PC-9 (cell line): ENCODE results near the gene RBM43.

Experiments
- EZH2 ChIP-seq: fragments of 200-600 bp; sonication (generic); IDR thresholded peaks from 2 replicates; pipeline ENCODE4 v1.8.0; 2017; ENCODE audit warnings: antibody characterized with exemption, low read depth
- TF ChIP-seq, protein P1 (sequence below): fragments of 200-600 bp; sonication (generic); conservative IDR thresholded peaks from 2 replicates; pipeline ENCODE4 v1.6.1; 2017; ENCODE audit warnings: mixed run types, antibody characterized with exemption, mild to moderate bottlenecking, moderate library complexity

- TF ChIP-seq, protein P1, sequence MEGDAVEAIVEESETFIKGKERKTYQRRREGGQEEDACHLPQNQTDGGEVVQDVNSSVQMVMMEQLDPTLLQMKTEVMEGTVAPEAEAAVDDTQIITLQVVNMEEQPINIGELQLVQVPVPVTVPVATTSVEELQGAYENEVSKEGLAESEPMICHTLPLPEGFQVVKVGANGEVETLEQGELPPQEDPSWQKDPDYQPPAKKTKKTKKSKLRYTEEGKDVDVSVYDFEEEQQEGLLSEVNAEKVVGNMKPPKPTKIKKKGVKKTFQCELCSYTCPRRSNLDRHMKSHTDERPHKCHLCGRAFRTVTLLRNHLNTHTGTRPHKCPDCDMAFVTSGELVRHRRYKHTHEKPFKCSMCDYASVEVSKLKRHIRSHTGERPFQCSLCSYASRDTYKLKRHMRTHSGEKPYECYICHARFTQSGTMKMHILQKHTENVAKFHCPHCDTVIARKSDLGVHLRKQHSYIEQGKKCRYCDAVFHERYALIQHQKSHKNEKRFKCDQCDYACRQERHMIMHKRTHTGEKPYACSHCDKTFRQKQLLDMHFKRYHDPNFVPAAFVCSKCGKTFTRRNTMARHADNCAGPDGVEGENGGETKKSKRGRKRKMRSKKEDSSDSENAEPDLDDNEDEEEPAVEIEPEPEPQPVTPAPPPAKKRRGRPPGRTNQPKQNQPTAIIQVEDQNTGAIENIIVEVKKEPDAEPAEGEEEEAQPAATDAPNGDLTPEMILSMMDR, result no peak
- no peak for TF ChIP-seq EZH2
Measured at GRCh38 chr2:151207100-151207499, 54.6 kb downstream of the RBM43 start.
